Stimulated activated CD8-positive, alpha-beta memory T cell treated with anti-CD3 and anti-CD28 coated beads, Interleukin-7, amount 100 ng/mL, for 4 hours (primary cell): Measurements from ENCODE around the gene TMC5.
"Not testable (repeated sequence)": the region's sequence is repeated elsewhere in the genome, so short reads cannot be mapped to it uniquely, and the experiment has no call there.

Source experiments
- DNase-seq, 2 donors: peaks; one replicate each; pipeline ENCODE4 v3.0.0-alpha.2; 2020; ENCODE audit warnings: low read depth in 2 of 2

The TMC5 gene, protein sequence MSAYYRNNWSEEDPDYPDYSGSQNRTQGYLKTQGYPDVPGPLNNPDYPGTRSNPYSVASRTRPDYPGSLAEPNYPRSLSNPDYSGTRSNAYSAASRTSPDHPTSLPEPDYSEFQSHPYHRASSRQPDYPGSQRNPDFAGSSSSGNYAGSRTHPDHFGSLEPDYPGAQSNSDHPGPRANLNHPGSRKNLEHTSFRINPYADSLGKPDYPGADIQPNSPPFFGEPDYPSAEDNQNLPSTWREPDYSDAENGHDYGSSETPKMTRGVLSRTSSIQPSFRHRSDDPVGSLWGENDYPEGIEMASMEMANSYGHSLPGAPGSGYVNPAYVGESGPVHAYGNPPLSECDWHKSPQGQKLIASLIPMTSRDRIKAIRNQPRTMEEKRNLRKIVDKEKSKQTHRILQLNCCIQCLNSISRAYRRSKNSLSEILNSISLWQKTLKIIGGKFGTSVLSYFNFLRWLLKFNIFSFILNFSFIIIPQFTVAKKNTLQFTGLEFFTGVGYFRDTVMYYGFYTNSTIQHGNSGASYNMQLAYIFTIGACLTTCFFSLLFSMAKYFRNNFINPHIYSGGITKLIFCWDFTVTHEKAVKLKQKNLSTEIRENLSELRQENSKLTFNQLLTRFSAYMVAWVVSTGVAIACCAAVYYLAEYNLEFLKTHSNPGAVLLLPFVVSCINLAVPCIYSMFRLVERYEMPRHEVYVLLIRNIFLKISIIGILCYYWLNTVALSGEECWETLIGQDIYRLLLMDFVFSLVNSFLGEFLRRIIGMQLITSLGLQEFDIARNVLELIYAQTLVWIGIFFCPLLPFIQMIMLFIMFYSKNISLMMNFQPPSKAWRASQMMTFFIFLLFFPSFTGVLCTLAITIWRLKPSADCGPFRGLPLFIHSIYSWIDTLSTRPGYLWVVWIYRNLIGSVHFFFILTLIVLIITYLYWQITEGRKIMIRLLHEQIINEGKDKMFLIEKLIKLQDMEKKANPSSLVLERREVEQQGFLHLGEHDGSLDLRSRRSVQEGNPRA

DNA sequence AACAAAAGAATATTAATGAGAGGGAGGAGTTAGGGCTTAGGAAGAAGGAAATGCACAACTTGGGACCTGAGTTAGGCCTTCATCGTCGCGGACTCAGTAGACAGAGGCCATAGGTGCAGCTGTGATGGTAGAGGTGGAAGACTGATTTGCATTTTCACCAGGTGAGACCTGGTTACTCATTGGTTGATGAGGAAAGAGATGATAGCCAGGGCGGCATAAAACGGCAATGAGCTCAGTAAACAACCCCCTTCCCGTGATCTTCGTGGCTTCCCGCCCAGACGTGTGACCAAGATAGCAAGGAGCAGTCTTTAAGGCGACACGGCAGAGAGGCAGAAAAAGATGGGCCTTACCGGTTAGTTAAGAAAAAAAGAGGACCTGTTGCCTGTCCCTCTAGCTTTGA lies at the start of gene TMC5:
Gene TMC5 (plus strand): TSS at position 244 of the 400 bp plus-strand sequence. CDS start 22,156 bp downstream, outside the sequence.
- no peak for DNase-seq

DNA sequence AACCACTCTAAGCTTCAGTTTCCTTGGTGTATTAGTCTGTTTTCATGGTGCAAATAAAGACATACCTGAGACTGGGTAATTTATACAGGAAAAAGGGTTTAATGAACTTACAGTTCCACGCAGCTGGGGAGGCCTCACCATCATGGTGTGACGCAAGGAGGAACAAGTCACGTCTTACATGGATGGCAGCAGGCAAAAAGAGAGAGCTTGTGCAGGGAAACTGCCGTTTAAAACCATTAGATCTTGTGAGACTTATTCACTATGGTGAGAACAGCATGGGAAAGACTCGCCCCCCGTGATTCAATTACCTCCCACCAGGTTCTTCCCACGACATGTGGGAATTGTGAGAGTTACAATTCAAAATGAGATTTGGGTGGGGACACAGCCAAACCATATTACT lies 45.1 kb upstream of the TMC5 start:
- DNase-seq = not testable (repeated sequence)

DNA sequence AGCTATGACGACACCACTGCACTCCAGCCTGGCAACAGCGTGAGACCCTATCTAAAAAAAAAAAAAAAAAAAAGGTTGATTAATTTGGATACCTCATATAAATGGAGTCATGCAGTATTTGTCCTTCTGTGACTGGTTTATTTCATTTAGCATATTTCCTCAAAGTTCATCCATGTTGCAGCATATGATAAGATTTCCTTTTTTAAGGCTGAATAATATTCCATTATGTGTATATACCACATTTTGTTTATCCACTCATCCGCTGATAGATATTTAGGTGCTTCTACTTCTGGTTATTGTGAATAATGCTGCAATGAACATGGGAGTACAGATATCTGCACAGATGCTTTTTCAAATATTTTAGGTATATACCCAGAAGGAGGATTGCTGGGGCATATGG lies 43.3 kb upstream of the TMC5 start:
- no peak for DNase-seq

DNA sequence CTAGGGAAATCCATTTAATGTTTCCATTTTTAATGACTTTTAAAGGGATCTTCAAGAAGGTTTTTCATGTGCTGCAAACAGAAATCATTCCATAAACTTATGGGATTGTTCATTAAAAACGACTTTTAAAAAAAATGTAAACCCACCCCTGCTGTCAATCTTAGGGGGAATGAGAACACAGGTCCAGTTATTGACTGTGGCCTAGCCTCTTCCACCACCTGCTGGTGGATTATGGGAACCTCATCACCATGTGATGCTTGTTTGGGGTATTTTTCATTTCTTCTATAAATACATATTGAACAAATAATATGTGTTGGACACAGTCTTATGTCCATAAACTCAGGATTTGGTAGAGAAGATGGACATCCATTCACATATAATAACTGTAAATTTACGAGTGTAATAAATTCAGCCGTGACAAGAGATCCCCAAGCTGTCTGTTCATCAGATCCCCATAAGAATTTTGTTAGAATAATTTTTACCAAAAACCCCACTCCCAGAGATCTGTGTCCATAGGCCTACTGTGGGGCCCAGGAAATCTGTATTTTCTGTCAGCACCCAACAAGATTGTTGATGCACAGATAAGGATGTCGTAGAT lies 42.0 kb upstream of the TMC5 start:
- DNase-seq = no peak

DNA sequence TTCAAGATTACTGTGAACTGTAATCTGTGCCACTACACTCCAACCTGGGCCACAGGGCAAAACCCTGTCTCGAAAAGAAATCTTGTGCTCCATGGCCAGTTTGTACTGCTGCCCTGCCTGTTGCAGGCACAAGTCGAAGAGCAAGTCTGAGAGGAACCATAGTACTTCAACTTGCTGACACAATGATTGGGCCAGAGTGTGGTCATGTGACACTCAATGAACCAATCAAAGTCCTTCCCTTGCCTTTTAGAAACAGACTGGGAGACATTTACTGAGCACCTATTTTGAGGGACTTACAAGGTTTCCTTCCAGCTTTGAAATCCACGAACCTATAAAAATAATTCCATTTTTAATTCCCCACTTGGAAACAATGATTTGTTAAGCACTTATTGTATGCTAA lies 39.8 kb upstream of the TMC5 start:
- no peak for DNase-seq

DNA sequence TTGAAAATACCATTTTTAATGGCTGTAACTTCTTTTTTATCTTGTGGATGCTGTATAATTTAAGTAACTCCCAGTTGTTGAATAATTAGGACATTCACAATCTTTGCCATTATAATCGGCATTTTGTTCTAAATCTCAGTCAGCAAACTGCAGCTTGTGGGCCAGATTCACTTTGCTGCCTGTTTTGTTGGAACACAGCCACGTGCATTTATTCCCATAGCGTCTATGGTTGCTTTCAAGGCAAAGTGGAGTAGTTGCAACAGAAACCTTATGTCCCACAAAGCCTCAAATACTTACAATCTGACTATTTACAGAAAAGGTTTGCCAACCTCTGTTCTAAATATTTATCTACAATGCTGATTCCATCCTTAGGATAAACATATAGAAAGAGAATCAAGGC lies 39.2 kb upstream of the TMC5 start:
- DNase-seq = no peak

DNA sequence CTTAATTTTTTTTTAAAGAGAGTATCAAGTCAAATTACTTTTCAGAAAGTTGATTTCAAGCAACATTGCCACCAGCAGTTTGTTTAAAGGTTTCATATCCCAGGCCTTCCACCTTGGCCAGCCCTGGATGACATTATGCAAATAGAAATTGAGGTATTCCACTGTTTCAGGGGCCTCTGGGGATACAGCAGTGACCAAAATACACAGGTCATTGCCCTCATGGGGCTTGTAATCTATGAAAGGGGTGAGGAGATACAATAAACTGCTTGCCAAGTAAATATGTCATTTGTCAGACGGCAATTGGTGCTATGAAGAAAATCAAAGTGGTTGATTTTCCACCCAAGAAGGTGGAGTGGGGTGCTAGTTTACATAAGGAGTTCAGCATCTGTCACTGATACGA lies 37.8 kb upstream of the TMC5 start:
- no peak for DNase-seq

DNA sequence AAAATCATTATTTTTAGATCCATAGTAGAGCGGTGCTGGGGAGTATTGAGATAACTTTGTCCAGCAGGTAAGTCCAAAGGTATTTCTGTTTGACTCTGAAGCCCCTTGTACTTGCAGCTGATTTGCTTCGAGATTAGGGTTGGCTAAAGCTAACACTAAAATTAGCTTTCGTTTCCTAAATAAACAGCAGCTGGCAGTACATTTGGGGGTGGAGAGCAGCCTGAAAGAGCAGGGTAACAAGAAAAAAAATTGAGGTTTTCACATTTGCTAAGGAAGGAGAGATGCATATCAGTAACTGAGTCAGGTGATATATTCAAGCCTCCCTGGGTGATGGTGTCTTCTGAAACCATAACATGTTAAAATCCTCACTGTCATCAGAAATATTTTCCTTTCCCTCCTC lies 37.4 kb upstream of the TMC5 start:
- no peak for DNase-seq

DNA sequence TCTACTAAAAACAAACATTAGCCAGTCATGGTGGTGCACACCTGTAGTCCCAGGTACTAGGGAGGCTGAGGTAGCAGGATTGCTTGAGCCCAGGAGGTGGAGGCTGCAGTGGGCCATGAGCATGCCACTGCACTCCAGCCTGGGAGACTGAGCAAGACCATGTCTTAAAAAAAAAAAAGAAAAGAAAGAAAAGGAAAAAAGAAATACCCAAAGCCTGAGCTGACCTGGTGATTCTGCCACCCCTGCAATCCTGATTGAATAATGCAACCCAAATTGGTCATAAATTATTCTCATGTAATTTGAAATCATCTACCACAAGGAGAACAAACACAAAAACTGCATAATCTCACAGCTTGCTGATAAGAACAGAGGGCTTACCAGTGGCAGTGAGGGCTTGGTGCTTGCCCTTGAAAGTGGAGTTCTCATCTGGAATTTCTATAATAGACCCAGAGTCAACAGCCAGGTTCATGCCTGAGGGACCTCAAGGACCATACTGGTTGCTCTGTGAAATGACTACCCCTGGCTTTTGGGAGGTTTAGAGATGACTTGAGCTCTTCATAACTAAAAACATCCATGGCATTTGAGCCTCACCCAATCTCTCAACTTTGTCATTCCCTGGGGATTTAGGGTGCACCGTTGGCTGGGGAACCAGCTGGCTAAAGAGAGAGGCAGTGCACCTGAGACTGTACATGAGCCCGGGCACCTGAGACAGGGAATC lies 35.4 kb upstream of the TMC5 start:
- DNase-seq = no peak

DNA sequence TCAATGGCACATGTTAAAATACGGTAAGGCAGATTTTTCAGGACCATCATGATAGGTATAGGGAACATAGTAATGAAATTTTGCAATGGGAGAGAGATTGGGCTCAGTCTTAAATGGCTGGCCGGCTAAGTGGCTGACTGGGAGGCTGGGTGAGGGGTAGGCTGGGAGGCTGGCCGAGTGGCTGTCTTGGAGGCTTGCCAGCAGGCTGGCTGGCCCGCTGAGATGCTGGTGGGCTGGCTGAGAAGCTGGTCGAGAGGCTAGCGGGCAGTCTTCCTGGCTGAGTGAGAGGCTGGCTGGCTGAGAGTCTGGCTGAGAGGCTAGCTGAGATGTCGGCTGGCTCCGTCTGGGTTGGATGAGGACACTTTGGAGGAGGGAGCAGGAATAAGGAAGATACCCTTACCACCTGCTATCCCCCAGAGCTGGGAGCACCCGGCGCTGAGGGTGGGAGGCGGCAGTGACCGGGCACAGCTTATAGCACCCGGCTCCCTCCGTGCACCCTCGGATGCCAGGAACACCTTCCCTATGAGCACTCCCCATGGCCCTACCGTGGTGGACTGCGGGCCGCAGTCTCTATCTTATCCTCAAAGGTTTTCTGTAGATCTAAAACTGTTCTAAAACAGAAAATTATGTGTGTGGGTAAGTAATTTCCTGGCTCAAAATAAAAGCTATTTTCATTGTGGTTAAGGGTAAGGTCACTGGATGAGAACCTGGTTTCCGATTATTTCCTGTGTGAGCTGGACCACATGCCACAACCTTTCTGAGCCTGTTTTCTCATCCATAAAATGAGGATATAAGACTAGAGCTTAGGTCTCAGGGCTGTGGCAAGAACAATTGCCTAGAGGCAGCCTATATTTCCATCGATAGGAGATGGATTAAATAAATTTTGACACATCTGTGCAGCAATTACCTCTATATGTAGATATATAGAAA lies 34.5 kb upstream of the TMC5 start:
- DNase-seq = no peak

DNA sequence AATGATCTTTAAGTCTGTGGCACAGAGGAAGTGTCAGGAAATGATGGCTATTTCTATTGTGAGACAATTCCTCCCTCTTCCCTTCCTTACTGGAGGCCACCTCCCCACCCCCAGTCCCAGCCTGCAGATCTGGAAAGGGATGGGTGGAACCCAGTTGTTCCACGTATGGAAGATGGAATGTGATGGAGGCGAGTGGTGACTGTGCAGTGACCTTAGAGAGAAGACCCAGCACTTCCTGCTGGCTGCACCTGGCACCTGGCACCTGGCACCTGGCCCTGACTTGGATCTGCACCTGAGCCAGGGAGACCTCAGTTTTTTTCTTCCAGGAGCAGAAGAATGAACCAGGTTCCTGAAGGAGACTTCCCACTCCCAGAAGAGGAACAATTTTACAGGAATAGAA lies 33.0 kb upstream of the TMC5 start:
- DNase-seq = no peak

DNA sequence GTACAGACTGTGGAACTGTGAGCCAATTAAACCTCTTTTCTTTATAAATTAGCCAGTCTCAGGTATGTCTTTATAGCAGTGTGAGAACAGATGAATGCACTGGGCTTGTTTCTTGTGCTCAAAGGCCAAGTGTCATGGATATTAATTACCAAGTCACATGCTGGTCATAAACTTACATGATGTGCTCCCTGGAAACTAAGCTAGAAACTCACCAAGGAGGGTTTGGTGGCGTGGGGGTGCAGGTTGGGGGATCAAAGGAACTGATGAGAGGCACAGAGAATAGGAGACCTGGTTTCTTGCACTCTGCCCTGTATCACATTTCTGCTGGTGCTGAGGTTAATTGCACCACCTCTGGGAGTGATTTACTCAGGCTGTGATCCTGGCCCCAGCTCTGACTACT lies 31.2 kb upstream of the TMC5 start:
- DNase-seq = no peak

DNA sequence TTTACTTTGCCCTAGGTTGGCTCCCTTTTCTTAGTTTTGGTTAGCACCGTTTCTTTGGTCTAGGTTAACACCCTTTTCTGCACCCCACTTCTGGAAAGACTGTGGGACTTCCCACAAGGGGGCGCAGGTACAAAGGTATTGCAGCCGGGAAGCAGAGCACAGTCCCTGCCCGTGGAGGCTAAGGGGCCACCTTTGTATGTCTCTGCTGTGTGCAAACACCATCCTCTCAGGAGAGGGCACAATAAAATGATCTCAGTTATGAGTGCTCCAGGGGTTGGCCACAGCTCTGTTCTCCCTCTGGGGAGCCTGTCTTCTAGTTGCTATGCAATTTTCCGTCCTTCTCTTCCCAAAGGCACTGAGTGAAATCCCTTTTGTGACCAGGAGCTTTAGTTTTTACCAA lies 28.4 kb upstream of the TMC5 start:
- DNase-seq = no peak

DNA sequence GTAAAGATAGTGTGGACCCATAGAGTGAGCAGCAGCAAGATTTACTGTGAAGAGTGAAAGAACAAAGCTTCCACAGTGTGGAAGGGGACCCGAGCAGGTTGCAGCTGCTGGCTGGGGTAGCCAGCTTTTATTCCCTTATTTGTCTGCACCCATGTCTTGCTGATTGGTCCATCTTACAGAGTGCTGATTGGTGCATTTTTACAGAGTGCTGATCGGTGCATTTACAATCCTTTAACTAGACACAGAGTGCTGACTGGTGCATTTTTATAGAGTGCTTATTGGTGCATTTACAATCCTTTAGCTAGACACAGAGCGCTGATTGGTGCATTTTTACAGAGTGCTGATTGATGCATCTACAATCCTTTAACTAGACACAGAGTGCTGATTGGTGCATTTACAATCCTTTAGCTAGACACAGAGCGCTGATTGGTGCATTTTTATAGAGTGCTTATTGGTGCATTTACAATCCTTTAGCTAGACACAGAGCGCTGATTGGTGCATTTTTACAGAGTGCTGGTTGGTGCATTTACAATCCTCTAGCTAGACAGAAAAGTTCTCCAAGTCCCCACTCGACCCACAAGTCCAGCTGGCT lies 26.4 kb upstream of the TMC5 start:
- not testable (repeated sequence) for DNase-seq

DNA sequence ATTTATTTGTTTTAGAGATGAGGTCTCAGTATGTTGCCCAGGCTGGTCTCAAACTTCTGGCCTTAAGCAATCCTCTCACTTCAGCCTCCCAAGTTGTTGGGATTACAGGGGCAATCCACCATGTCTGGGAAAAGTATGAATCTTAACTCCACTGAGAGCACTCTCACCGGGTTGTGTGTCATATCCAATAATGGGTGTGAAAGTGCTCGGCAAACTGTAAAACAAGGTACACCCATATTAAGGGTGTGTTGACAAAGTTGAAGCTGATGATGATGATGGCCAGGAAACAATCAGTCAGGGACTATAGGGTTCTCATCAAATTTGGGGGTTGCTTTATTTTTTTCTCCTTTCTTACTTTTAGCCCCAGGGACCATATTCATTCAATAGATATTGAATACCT lies 25.3 kb upstream of the TMC5 start:
- no peak for DNase-seq

DNA sequence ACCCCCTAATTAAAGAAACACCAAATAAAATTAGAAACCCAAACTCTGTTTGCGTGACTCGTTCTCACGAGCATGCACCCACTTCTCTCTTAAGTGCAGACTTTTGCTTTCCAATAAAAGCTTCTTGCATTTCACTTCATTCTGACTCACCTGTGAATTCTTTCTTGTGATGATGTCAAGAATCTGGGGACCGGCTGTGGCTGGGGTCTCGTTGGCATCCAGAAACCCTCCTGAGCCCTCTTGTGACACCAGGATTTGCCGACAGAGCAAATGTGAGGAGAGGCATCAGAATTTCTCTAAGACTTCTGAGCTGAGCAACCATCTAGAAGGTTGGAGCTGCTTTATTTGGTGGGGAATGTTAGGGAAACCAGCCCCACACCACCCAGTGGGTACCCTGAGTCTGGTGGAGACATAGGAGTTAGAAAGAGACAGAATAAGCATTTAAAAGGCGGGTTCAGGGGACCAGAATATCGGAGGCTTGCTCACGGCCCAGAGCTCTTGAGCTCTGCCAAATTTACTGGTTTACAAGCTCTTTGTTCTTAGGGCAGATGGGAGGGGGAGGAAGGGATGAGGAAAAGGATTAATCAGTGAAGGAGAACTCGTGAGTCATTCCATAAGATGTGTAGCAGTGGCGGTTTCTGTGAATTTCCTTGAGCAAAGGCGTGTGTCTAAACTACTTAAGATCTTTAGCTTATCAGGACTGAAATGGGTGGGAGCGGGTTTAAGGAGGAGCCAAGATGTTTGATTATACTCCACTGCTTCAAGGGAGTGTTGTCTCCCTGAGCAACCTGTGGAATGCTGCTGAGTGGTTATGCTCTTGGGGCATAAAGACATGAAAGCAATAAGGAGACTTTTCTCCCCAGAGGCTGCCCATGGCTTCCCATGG lies 24.2 kb upstream of the TMC5 start:
- no peak for DNase-seq

DNA sequence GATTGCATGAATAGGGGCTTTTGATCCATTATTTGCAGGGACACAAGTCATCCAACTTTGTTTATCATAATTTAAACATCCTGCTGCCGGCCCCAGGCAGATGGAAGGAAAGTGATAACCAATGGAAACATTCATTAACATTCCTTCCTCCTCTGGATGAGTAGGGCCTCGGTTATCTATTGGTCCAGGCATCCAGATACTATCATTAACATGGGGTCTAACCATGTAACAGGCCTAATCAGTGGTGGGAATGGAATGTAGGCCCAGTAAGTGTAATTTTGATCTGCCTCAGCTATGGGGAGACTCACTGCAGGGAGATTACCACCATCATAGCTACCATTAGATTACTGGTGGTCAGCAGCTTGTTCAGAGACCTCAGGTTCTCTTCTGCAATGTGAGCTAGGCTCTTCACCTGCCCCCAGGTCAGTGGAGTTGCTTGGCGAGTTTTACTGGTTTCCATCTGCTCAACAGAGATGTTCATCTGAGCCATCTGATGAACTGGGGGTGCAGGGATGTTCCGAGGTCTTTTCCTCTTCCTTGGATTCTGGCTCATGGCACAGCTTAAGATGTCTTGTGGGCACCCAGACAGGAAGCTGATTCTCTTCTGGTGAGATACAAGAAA lies 21.9 kb upstream of the TMC5 start:
- DNase-seq = not testable (repeated sequence)

DNA sequence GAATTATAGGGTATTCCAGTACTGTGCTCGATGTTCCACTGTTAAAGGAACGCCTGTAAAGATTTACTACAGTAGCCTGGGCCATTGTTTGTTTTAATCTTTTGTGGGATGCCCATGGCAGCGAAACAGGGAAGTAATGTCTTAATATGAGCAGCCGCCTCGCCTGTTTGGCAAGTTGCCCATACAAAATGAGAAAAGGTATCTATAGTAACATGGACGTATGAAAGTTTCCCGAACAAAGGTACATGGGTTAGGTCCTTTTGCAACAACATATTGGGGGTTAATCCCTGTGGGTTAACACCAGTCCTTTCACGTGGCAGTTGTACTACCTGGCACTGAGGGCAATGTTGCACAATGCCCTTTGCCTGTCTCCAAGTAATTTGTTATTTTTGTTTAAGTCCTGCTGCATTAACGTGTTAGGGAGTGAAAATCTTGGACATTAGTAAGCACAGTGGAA lies 21.1 kb upstream of the TMC5 start:
- no peak for DNase-seq

DNA sequence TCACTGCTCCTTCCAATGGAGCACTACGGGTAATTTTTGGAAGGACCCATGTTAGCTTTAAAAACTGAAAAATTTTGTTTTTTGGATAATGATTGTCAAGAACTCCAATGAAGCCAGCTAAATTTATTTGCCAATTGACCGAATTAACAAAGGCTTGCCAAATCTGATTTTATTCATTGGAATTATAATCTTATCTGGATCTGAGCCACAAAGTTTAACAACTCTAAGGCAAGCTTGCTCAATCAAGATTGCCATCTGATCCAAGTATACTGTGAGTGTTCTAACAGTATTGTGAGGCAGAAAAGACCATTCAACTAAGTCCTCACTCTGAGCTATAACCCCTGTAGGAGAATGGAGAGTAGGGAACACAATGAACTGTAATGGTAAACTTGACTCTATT lies 20.3 kb upstream of the TMC5 start:
- DNase-seq = not testable (repeated sequence)
